Measurements from ENCODE around the gene CTIF. TPM values are rescaled to one million over a fixed set of nuclear protein-coding genes. Genes with fewer than 3 reads are reported as not detected.

The CTIF gene
- total RNA-seq, 4 donors from 2014 or later: 72.2 to 137 (median 86.5) TPM

GRCh38 chr18:48887905-48888772, 349.3 kb downstream of the CTIF start:
- Histone ChIP-seq H3K9me3 (no peaks in the 10 kb centered on the region), H3K36me3 (no peaks in the 10 kb centered on the region), H3K27ac (no peak overlapping the region), H3K4me3 (no peak overlapping the region), H3K4me1 (peaks cover 0 to 10% (median 0%) of the 10 kb centered on the region in 4 donors), H3K27me3 (no peaks in the 10 kb centered on the region)
- no peak for DNase-seq (ENCODE audit: low spot score in 2 of 2)
- 81 to 85% methylated on average over 16 to 18 of the region's 18 CpGs for WGBS, 2 donors
- no peak for TF ChIP-seq POLR2A (IDR thresholded peaks at IDR 0.05)
- no peak for TF ChIP-seq CTCF (IDR thresholded peaks at IDR 0.05)
- TF ChIP-seq EP300 (IDR thresholded peaks at IDR 0.05): no peak

GRCh38 chr18:48888773-48889080, 349.9 kb downstream of the CTIF start:
- H3K9me3 ChIP-seq: no peaks in the 10 kb centered on the region
- no peaks in the 10 kb centered on the region for H3K36me3 ChIP-seq
- DNase-seq (ENCODE audit: low spot score in 2 of 2): no peak
- TF ChIP-seq CTCF (IDR thresholded peaks at IDR 0.05) (no peak), POLR2A (IDR thresholded peaks at IDR 0.05) (no peak), EP300 (IDR thresholded peaks at IDR 0.05) (no peak)
- H3K27me3 ChIP-seq: no peaks in the 10 kb centered on the region
- H3K27ac ChIP-seq: no peak overlapping the region
- peaks cover 0 to 15% (median 0%) of the 10 kb centered on the region in 4 donors for H3K4me1 ChIP-seq
- no peak overlapping the region for H3K4me3 ChIP-seq
- 82 to 100% methylated on average over 5 of the region's 5 CpGs for WGBS, 2 donors

- no peak overlapping the region for H3K27ac ChIP-seq
- peaks cover 0 to 19% (median 0%) of the 10 kb centered on the region in 4 donors for H3K4me1 ChIP-seq
- DNase-seq (ENCODE audit: low spot score in 2 of 2): no peak
- no peak for TF ChIP-seq CTCF (IDR thresholded peaks at IDR 0.05)
- no peak for TF ChIP-seq POLR2A (IDR thresholded peaks at IDR 0.05)
- no peak for TF ChIP-seq EP300 (IDR thresholded peaks at IDR 0.05)
- WGBS, 2 donors: 49 to 55% methylated on average over 9 to 18 of the region's 18 CpGs
- H3K4me3 ChIP-seq: no peak overlapping the region
- H3K9me3 ChIP-seq: no peaks in the 10 kb centered on the region
- H3K36me3 ChIP-seq: no peaks in the 10 kb centered on the region
- H3K27me3 ChIP-seq: no peaks in the 10 kb centered on the region
Observed at GRCh38 chr18:48889115-48889941, 350.5 kb downstream of the CTIF start.

- Histone ChIP-seq H3K27ac (no peak overlapping the region), H3K27me3 (no peaks in the 10 kb centered on the region), H3K4me3 (no peak overlapping the region), H3K36me3 (no peaks in the 10 kb centered on the region), H3K4me1 (peaks cover 0 to 19% (median 0%) of the 10 kb centered on the region in 4 donors), H3K9me3 (no peaks in the 10 kb centered on the region)
- DNase-seq (ENCODE audit: low spot score in 2 of 2): no peak
- TF ChIP-seq EP300 (IDR thresholded peaks at IDR 0.05): no peak
- TF ChIP-seq CTCF (IDR thresholded peaks at IDR 0.05): no peak
- TF ChIP-seq POLR2A (IDR thresholded peaks at IDR 0.05): no peak
- 94 to 96% methylated on average over 13 of the region's 13 CpGs for WGBS, 2 donors
Observed at GRCh38 chr18:48889981-48890762, 351.3 kb downstream of the CTIF start.
